Adrenal gland (tissue), 5 donors: ENCODE results near the gene ATOSA.

Experiments
- POLR2A ChIP-seq, 2 donors: fragments of 450-650 bp; IDR thresholded peaks; one replicate each; pipeline ENCODE4 v1.6.1; 2017; ENCODE audit warnings: antibody characterized with exemption in 2 of 2, mild to moderate bottlenecking in 2 of 2, moderate library complexity in 1 of 2
- TF ChIP-seq, protein P1 (sequence below), 6 experiments: fragments of 450-650 bp in 4 of 6; fragments of 200-600 bp in 2 of 6; sonication (generic) in 1 of 6; IDR thresholded peaks; 1 replicate in 5 of 6; 2 replicates in 1 of 6; pipeline versions ENCODE4 v1.5.1 to v1.8.0; 2016 to 2021; ENCODE audit warnings: antibody characterized with exemption in 6 of 6, mild to moderate bottlenecking in 2 of 6, moderate library complexity in 1 of 6
- donor health status: DM: no; HTN: no; CAD: no.

GRCh38 chr15:52717481-52717880, 38.3 kb upstream of the ATOSA start:
- TF ChIP-seq POLR2A (IDR thresholded peaks at IDR 0.05) = no peak
- TF ChIP-seq, protein P1, sequence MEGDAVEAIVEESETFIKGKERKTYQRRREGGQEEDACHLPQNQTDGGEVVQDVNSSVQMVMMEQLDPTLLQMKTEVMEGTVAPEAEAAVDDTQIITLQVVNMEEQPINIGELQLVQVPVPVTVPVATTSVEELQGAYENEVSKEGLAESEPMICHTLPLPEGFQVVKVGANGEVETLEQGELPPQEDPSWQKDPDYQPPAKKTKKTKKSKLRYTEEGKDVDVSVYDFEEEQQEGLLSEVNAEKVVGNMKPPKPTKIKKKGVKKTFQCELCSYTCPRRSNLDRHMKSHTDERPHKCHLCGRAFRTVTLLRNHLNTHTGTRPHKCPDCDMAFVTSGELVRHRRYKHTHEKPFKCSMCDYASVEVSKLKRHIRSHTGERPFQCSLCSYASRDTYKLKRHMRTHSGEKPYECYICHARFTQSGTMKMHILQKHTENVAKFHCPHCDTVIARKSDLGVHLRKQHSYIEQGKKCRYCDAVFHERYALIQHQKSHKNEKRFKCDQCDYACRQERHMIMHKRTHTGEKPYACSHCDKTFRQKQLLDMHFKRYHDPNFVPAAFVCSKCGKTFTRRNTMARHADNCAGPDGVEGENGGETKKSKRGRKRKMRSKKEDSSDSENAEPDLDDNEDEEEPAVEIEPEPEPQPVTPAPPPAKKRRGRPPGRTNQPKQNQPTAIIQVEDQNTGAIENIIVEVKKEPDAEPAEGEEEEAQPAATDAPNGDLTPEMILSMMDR (IDR thresholded peaks at IDR 0.05) = no peak
